IPS-15b (cell line): ENCODE measurements around the gene LRRC26.
A peak's percentile ranks its signal among the peaks of the same experiment; 100 is the strongest.

Experiments used
- H3K27me3 ChIP-seq: one replicate; pipeline ENCODE4 v1.6.1; 2013; ENCODE audit warnings: low read length; ENCODE audit not compliant: control insufficient read depth, insufficient read depth
- H3K36me3 ChIP-seq: one replicate; pipeline ENCODE4 v1.6.1; 2013; ENCODE audit warnings: low read length; ENCODE audit not compliant: control insufficient read depth, insufficient read depth
- H3K4me1 ChIP-seq: one replicate; pipeline ENCODE4 v1.6.1; 2013; ENCODE audit warnings: mild to moderate bottlenecking, low read length; ENCODE audit not compliant: control insufficient read depth, insufficient read depth
- H3K4me3 ChIP-seq: one replicate; pipeline ENCODE4 v1.5.1; 2013; ENCODE audit warnings: low read depth, low read length
- H3K9ac ChIP-seq: one replicate; pipeline ENCODE4 v1.6.1; 2013; ENCODE audit warnings: low read depth, mild to moderate bottlenecking, low read length
- H3K9me3 ChIP-seq: one replicate; pipeline ENCODE4 v1.6.1; 2013; ENCODE audit warnings: mild to moderate bottlenecking, low read length; ENCODE audit not compliant: control insufficient read depth, insufficient read depth

LRRC26 gene

DNA sequence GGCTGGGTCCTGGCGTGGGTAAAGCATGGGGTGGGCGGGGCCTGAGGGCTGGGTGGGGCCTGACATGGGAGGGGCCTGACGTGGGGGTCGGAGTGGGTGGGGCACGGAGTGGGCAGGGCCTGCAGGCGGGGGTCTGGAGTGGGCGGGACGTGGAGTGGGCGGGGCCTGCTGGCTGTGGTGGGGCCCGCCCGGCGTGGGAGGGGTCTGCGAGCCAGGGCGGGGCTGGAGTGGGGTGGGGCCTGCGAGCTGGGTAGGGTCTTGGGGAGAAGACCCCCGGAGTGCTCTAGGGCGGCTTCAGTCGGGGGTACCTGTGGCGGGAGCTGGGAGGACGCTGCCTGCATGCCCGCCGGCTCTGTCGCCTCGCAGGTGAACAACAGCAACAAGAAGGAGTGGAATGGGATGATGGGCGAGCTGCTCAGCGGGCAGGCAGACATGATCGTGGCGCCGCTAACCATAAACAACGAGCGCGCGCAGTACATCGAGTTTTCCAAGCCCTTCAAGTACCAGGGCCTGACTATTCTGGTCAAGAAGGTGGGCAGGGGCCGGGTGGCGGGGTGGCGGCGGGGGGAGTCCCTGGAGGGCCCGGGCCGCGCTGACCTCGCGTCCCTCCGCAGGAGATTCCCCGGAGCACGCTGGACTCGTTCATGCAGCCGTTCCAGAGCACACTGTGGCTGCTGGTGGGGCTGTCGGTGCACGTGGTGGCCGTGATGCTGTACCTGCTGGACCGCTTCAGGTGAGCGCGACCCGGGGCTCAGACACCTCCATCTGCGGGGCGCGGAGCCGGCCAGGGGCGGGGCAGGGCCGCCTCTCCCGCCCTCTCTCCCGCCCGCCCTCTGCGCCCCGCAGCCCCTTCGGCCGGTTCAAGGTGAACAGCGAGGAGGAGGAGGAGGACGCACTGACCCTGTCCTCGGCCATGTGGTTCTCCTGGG, 8.0 kb downstream of the LRRC26 start:
- H3K36me3 ChIP-seq, result no peaks in the 10 kb centered on the region
- peak overlapping the region; percentile 48 for H3K4me3 ChIP-seq
- H3K9ac ChIP-seq, result no peak overlapping the region
- H3K4me1 ChIP-seq, result no peaks in the 10 kb centered on the region
- H3K9me3 ChIP-seq, result no peaks in the 10 kb centered on the region
- peaks cover 66% of the 10 kb centered on the region for H3K27me3 ChIP-seq

DNA sequence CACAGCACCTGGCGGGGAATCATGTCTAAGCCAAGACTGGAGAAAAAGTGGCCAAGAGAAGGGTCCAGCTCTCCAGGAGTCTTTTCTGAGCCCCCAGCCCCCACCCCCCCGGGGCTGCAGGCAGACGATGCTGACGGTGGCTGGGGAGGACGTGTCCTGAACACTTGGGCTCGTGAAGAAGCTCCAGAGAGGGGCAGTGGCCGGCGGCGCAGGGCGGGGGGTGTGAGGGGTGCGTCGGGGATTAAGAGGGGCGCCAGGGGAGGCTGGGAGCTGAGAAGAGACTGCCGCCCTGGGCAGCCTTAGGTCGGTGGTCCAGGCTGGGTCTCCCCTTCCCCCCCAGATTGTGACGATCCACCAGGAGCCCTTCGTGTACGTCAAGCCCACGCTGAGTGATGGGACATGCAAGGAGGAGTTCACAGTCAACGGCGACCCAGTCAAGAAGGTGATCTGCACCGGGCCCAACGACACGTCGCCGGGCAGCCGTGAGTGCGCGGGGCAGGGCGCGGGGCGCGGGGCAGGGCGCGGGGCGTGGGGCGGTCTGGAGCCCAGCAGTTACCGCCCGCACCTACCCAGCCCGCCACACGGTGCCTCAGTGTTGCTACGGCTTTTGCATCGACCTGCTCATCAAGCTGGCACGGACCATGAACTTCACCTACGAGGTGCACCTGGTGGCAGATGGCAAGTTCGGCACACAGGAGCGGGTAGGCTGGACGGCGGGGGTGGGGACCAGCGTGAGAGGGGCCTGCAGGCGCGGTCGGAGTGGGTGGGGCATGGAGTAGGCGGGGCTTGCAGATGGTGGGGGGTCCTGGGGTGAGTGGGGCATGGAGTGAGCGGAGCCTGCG, 8.9 kb downstream of the LRRC26 start:
- Histone ChIP-seq H3K9ac (no peak overlapping the region), H3K4me3 (peak overlapping the region; percentile 13), H3K36me3 (no peaks in the 10 kb centered on the region), H3K27me3 (peaks cover 64% of the 10 kb centered on the region), H3K9me3 (no peaks in the 10 kb centered on the region), H3K4me1 (no peaks in the 10 kb centered on the region)

DNA sequence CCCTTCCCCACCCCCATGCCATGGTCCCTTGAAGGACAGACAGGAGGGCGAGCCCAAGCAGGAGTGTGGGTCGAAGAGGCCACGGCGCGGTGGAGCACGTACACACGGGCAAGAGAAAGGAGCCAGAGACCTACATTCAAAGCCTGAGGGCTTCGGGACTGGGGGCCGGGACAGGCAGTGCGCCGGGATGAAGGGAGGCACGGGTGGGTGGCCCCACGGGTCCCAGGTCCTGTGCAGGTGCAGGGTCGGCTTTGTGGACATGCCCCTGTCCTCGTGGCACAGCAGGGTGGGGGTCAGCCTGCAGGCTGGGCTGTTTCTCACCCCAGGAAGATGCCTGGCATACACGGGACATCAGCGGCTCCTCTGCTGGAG, 9.8 kb downstream of the LRRC26 start:
- Histone ChIP-seq H3K36me3 (no peaks in the 10 kb centered on the region), H3K4me3 (no peak overlapping the region), H3K9me3 (no peaks in the 10 kb centered on the region), H3K4me1 (no peaks in the 10 kb centered on the region), H3K9ac (no peak overlapping the region), H3K27me3 (peaks cover 73% of the 10 kb centered on the region)

DNA sequence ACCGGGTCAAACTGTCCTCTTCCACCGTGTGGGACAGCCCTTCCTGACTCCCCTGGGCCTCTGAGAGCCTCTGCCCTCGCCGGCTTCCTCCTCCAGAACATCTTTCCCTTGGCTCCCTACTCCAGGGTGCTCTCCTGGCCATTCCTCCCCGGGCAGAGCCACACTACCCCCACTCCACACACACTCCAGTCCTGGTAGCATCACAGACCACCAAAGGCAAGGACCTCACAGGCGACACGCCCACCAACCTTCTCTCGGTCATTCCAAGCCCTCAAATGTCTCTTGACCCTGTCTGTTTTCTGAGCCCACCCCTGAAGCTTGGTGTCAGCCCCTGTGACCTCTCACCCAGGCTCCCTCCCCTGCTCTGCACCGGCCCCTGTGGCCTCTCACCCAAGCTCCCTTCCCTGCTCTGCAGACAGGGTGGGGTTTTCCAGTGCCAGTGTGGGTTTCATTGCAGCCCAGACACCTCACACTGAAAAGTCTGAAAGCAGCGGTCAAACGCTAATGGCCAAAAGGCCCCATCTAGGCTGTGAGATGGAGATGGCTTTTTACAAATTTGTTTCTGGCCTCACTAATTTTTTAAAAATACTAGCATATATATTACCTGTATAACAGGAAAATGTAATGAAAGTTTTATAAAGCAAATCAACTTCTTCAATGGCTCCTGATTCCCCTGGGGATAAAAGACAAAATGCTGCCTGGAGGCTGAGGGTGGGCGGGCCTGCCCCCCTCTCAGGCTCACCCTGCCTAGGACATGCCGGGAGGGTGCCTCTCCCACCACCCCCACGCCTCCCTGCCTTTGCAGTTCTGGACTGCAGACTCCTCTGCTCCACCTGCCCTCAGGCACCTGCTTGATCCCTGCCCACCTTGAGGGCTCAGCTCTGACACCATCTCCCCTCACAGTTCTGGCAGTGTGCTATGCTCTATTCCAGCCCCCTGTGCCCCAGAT, 10.5 kb downstream of the LRRC26 start:
- Histone ChIP-seq H3K27me3 (peaks cover 77% of the 10 kb centered on the region), H3K4me3 (no peak overlapping the region), H3K9ac (no peak overlapping the region)

DNA sequence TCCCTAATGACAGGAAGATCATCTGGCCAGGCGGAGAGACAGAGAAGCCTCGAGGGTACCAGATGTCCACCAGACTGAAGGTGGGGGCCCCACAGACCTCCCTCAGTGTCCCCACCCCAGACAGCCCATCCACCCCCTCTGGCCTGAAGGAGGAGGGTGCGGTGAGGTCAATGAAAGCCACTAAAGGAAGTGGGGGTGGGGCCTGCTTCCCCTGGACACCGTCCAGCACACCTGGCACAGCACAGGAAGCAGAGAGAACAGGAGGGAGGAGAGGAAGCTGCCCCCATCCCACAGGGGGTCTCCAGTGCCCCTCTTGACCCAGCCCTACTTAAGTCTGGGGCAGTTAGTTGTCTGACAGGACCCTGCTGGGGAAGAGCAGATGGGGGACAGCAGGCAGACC, 11.2 kb downstream of the LRRC26 start:
- Histone ChIP-seq H3K4me3 (no peak overlapping the region), H3K9me3 (no peaks in the 10 kb centered on the region), H3K27me3 (peaks cover 73% of the 10 kb centered on the region), H3K36me3 (no peaks in the 10 kb centered on the region), H3K9ac (no peak overlapping the region), H3K4me1 (no peaks in the 10 kb centered on the region)

More for the DNA sequence above, 10.5 kb downstream of the LRRC26 start:
- H3K4me1 ChIP-seq, result no peaks in the 10 kb centered on the region
- H3K36me3 ChIP-seq, result no peaks in the 10 kb centered on the region
- no peaks in the 10 kb centered on the region for H3K9me3 ChIP-seq

DNA sequence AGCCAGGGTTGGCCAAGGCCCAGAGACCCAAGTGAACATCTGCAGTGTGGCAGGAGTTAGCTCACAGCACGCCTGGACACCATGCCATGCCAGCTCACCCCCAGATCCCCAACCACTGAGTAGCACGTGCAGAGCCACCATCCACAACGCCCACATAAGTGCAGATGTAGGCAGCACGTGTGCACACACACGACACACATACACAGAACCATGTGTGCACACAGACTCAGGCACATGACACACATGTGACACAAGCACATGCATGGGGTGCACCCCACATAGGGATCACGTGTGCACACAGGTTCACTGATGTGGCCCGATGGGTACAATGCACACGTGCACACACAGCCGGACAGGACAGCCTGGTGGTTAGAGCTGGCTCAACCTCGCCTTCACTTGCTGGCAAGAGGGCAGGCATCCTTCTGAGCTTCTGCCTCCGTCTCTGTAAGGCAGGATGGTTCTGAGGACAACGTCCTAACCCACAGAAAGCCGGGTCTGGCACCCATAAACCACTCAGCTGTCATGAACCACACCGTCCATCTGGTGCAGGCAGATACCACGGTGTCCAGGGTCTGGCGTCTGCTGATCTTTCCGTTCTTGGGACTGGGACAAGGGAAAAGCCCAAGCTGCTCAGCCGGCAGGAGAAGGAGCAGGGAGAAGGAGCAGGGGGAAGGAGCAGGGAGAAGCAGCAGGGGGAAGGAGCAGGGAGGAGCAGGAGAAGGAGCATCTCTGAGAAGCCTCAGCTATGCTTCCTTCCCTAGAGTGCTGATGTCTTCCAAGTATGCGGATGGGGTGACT, 12.0 kb downstream of the LRRC26 start:
- Histone ChIP-seq H3K9ac (no peak overlapping the region), H3K36me3 (no peaks in the 10 kb centered on the region), H3K4me3 (no peak overlapping the region), H3K9me3 (no peaks in the 10 kb centered on the region), H3K4me1 (no peaks in the 10 kb centered on the region), H3K27me3 (peaks cover 73% of the 10 kb centered on the region)

DNA sequence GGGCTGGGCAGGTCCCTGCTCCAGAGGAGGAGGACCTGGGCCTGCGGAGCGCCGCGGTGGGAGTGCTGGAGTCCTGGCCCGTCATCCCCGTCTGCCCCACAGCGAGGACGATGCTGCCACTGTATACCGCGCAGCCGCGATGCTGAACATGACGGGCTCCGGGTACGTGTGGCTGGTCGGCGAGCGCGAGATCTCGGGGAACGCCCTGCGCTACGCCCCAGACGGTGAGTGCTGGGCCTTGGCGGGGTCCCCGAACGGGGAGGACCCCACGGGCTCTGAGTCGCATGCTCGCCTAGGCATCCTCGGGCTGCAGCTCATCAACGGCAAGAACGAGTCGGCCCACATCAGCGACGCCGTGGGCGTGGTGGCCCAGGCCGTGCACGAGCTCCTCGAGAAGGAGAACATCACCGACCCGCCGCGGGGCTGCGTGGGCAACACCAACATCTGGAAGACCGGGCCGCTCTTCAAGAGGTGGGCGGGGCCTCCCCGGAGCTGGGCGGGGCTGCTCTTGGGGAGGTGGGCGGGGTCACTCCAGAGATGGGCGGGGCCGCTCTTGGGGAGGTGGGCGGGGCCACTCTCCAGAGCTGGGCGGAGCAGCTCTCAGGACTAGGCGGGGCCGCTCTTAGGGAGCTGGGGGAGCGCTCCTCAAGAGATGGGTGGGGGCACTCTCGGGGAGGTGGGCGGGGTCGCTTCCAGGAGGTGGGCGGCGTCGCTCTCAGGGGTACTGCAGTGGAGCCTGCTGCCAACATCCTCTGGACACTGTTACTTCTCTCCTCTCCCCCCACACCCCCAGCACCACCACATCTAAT, 13.1 kb downstream of the LRRC26 start:
- H3K9me3 ChIP-seq, result no peaks in the 10 kb centered on the region
- no peaks in the 10 kb centered on the region for H3K4me1 ChIP-seq
- H3K4me3 ChIP-seq, result peak overlapping the region; percentile 61
- H3K36me3 ChIP-seq, result no peaks in the 10 kb centered on the region
- H3K9ac ChIP-seq, result no peak overlapping the region
- peaks cover 65% of the 10 kb centered on the region for H3K27me3 ChIP-seq

DNA sequence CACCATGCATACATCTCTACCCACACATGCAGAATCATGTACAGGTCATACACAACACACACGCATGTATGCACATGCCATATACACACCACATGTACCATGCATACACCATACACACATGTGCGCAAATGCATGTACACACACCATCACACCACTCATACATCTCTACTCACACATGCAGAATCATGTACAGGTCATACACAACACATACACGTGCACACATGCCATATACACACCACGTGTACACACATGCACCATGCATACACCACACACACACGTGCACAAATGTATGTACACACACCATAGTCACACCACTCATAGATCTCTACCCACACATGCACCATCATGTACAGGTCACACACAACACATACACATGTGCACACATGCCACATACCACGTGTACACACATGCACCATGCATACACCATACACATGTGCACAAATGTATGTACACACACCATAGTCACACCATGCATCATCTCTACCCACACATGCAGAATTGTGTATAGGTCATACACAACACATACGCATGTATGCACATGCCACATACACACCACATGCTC, 16.9 kb downstream of the LRRC26 start:
- Histone ChIP-seq H3K27me3 (peaks cover 36% of the 10 kb centered on the region), H3K4me3 (no peak overlapping the region), H3K9ac (no peak overlapping the region), H3K9me3 (no peaks in the 10 kb centered on the region), H3K4me1 (no peaks in the 10 kb centered on the region), H3K36me3 (no peaks in the 10 kb centered on the region)

DNA sequence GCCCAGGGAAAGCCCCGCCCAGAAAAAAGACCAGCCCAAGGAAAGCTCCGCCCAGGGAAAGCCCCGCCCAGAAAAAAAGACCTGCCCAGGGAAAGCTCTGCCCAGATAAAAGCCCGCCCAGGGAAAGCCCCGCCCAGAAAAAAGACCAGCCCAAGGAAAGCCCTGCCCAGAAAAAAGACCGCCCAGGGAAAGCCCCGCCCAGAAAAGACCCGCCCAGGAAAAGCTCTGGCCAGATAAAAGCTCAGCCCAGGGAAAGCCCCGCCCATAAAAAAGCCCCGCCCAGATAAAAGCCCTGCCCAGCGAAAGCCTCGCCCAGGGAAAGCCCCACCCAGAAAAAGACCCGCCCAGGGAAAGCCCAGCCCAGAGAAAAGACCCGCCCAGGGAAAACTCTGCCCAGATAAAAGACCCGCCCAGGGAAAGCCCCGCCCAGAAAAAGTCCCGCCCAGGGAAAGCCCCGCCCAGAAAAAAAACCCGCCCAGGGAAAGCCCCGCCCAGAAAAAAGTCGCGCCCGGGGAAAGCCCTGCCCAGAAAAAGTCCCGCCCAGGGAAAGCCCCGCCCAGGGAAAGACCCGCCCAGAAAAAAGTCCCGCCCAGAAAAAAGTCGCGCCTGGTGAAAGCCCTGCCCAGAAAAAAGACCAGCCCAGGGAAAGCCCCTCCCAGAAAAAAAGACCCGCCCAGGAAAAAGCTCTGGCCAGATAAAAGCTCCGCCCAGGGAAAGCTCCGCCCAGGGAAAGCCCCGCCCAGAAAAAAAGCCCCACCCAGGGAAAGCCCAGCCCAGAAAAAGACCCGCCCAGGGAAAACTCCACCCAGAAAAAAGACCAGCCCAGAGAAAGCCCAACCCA, 19.0 kb downstream of the LRRC26 start:
- Histone ChIP-seq H3K9me3 (no peaks in the 10 kb centered on the region), H3K4me3 (no peak overlapping the region), H3K36me3 (no peaks in the 10 kb centered on the region), H3K9ac (no peak overlapping the region), H3K27me3 (peaks cover 19% of the 10 kb centered on the region), H3K4me1 (no peaks in the 10 kb centered on the region)
